Right atrium auricular region (tissue), 2 donors: ENCODE measurements around the gene FRAS1. TPM values are rescaled to one million over a fixed set of nuclear protein-coding genes. Genes with fewer than 3 reads are reported as not detected.

ENCODE experiments used
- DNase-seq: peaks from one replicate; pipeline ENCODE4 v3.0.0-alpha.2; 2019; ENCODE audit warnings: low spot score
- H3K27ac ChIP-seq, 2 donors: fragments of 200-600 bp; sonication (generic); 1 replicate in 1 of 2; 2 replicates in 1 of 2; pipeline ENCODE4 v1.5.1; 2016 to 2019
- H3K27me3 ChIP-seq, 2 donors: fragments of 200-600 bp; sonication (generic); one replicate each; pipeline versions ENCODE4 v1.5.1 to v1.6.0; 2017 to 2019
- H3K36me3 ChIP-seq: fragments of 200-600 bp; sonication (generic); one replicate; pipeline ENCODE4 v1.5.1; 2016
- H3K4me1 ChIP-seq, 2 donors: fragments of 200-600 bp; sonication (generic); one replicate each; pipeline versions ENCODE4 v1.5.1 to v1.6.0; 2017 to 2019
- H3K4me3 ChIP-seq, 2 donors: fragments of 200-600 bp; sonication (generic); 1 replicate in 1 of 2; 2 replicates in 1 of 2; pipeline ENCODE4 v1.5.1; 2017 to 2019; ENCODE audit warnings: mild to moderate bottlenecking in 1 of 2, moderate library complexity in 1 of 2
- H3K9me3 ChIP-seq, 2 donors: fragments of 200-600 bp; sonication (generic); one replicate each; pipeline ENCODE4 v1.5.1; 2019
- CTCF ChIP-seq, 2 donors: fragments of 200-600 bp; sonication (generic); IDR thresholded peaks; one replicate each; pipeline ENCODE4 v1.5.1; 2019; ENCODE audit warnings: antibody characterized with exemption in 2 of 2
- total RNA-seq, 2 donors: library from RNA; depleted of rRNA; stranded (reverse); fragments of >200 nt; gene quantifications; one replicate each; pipeline ENCODE4 v1.1.0, GENCODE V29; 2016

Gene FRAS1
- total RNA-seq, 2 donors from 2014 or later, result 5.8 to 12.9 TPM

GRCh38 chr4:78527103-78527502, 470.0 kb downstream of the FRAS1 start:
- no peak for DNase-seq
- TF ChIP-seq CTCF (IDR thresholded peaks at IDR 0.05), result no peak
- H3K4me1 ChIP-seq, result no peaks in the 10 kb centered on the region
- H3K27ac ChIP-seq, result no peak overlapping the region
- H3K27me3 ChIP-seq, result no peaks in the 10 kb centered on the region
- peaks cover 0 to 4% of the 10 kb centered on the region in 2 donors for H3K9me3 ChIP-seq
- no peaks in the 10 kb centered on the region for H3K36me3 ChIP-seq
- no peak overlapping the region for H3K4me3 ChIP-seq

- Histone ChIP-seq H3K36me3 (no peaks in the 10 kb centered on the region), H3K27ac (no peak overlapping the region), H3K4me3 (no peak overlapping the region), H3K9me3 (peaks cover 0 to 4% of the 10 kb centered on the region in 2 donors), H3K4me1 (no peaks in the 10 kb centered on the region), H3K27me3 (no peaks in the 10 kb centered on the region)
- no peak for DNase-seq
- TF ChIP-seq CTCF (IDR thresholded peaks at IDR 0.05), result no peak
Measured at GRCh38 chr4:78527555-78527954, 470.4 kb downstream of the FRAS1 start.

GRCh38 chr4:78528327-78528726, 471.2 kb downstream of the FRAS1 start:
- peaks cover 0 to 4% of the 10 kb centered on the region in 2 donors for H3K9me3 ChIP-seq
- no peaks in the 10 kb centered on the region for H3K4me1 ChIP-seq
- no peaks in the 10 kb centered on the region for H3K36me3 ChIP-seq
- DNase-seq, result no peak
- no peak overlapping the region for H3K27ac ChIP-seq
- no peaks in the 10 kb centered on the region for H3K27me3 ChIP-seq
- no peak overlapping the region for H3K4me3 ChIP-seq
- TF ChIP-seq CTCF (IDR thresholded peaks at IDR 0.05), result no peak

GRCh38 chr4:78529569-78530209, 472.6 kb downstream of the FRAS1 start:
- Histone ChIP-seq H3K27ac (no peak overlapping the region), H3K4me3 (no peak overlapping the region), H3K9me3 (peaks cover 0 to 4% of the 10 kb centered on the region in 2 donors), H3K27me3 (no peaks in the 10 kb centered on the region), H3K36me3 (no peaks in the 10 kb centered on the region), H3K4me1 (no peaks in the 10 kb centered on the region)
- TF ChIP-seq CTCF (IDR thresholded peaks at IDR 0.05), result no peak
- no peak for DNase-seq

- H3K4me1 ChIP-seq, result no peaks in the 10 kb centered on the region
- H3K27me3 ChIP-seq, result no peaks in the 10 kb centered on the region
- TF ChIP-seq CTCF (IDR thresholded peaks at IDR 0.05), result no peak
- H3K9me3 ChIP-seq, result peaks cover 0 to 4% of the 10 kb centered on the region in 2 donors
- no peak overlapping the region for H3K27ac ChIP-seq
- DNase-seq, result no peak
- H3K4me3 ChIP-seq, result no peak overlapping the region
- H3K36me3 ChIP-seq, result no peaks in the 10 kb centered on the region
Measured at GRCh38 chr4:78532046-78532445, 474.9 kb downstream of the FRAS1 start.

- Histone ChIP-seq H3K9me3 (peaks cover 0 to 4% of the 10 kb centered on the region in 2 donors), H3K4me1 (no peaks in the 10 kb centered on the region), H3K36me3 (no peaks in the 10 kb centered on the region), H3K27me3 (no peaks in the 10 kb centered on the region), H3K4me3 (no peak overlapping the region), H3K27ac (no peak overlapping the region)
- no peak for DNase-seq
- TF ChIP-seq CTCF (IDR thresholded peaks at IDR 0.05), result no peak
Measured at GRCh38 chr4:78533854-78534253, 476.7 kb downstream of the FRAS1 start.
